GM12865 (cell line): ENCODE results near the gene FAM174B.

ENCODE experiments used
- DNase-seq: peaks from one replicate; pipeline ENCODE4 v3.0.0; 2010; ENCODE audit warnings: low read depth
- H3K4me3 ChIP-seq: 2 replicates; pipeline ENCODE4 v1.5.1; 2011; ENCODE audit warnings: mild to moderate bottlenecking, low read depth, low read length, control low read depth
- CTCF ChIP-seq: IDR thresholded peaks from 2 replicates; pipeline ENCODE4 v1.5.1; 2011; ENCODE audit warnings: low read length, control low read depth, low read depth, inconsistent platforms; ENCODE audit not compliant: insufficient read depth; ENCODE audit errors: missing control alignments

Gene FAM174B

GRCh38 chr15:92645731-92646130 is 9.8 kb downstream of the FAM174B start:
- no peak for DNase-seq
- TF ChIP-seq CTCF: no peak
- H3K4me3 ChIP-seq: no peak overlapping the region

- no peak overlapping the region for H3K4me3 ChIP-seq
- DNase-seq: no peak
- no peak for TF ChIP-seq CTCF
Observed at GRCh38 chr15:92645051-92645631, 10.4 kb downstream of the FAM174B start.

GRCh38 chr15:92643849-92644815 is 11.4 kb downstream of the FAM174B start:
- DNase-seq: peak; percentile 85
- TF ChIP-seq CTCF: no peak
- H3K4me3 ChIP-seq: peak overlapping the region; percentile 18

- H3K4me3 ChIP-seq: no peak overlapping the region
- TF ChIP-seq CTCF: no peak
- no peak for DNase-seq
Observed at GRCh38 chr15:92638709-92639365, 16.7 kb downstream of the FAM174B start.

- TF ChIP-seq CTCF: no peak
- peak; percentile 77 for DNase-seq
- no peak overlapping the region for H3K4me3 ChIP-seq
Observed at GRCh38 chr15:92638291-92638708, 17.3 kb downstream of the FAM174B start.

- H3K4me3 ChIP-seq: no peak overlapping the region; the same call in 1 of the 2 replicates
- TF ChIP-seq CTCF: no peak
- DNase-seq: no peak
Observed at GRCh38 chr15:92637626-92638025, 17.9 kb downstream of the FAM174B start.
